Neural crest cell (in vitro differentiated cells): ENCODE results near the gene NEU1. TPM values are rescaled to one million over a fixed set of nuclear protein-coding genes. Genes with fewer than 3 reads are reported as not detected.

ENCODE experiments used
- DNase-seq: peaks from one replicate; pipeline ENCODE4 v3.0.0; 2021; ENCODE audit warnings: low read depth, mixed read lengths, low spot score
- H3K27ac Mint-ChIP-seq: one replicate; pipeline ENCODE4 v1.8.0; 2021; ENCODE audit warnings: mild to moderate bottlenecking, mixed read lengths; ENCODE audit not compliant: unreplicated experiment
- H3K27me3 Mint-ChIP-seq: 2 replicates; pipeline ENCODE4 v1.8.0; 2021; ENCODE audit warnings: low read depth, mild to moderate bottlenecking, mixed read lengths
- H3K36me3 Mint-ChIP-seq: 2 replicates; pipeline ENCODE4 v1.8.0; 2021; ENCODE audit warnings: low read depth, mild to moderate bottlenecking, mixed read lengths
- H3K4me1 Mint-ChIP-seq: 2 replicates; pipeline ENCODE4 v1.8.0; 2021; ENCODE audit warnings: mixed read lengths
- H3K4me3 Mint-ChIP-seq: one replicate; pipeline ENCODE4 v1.8.0; 2021; ENCODE audit warnings: mild to moderate bottlenecking, mixed read lengths
- H3K9me3 Mint-ChIP-seq: 2 replicates; pipeline ENCODE4 v1.8.0; 2021; ENCODE audit warnings: mixed read lengths
- total RNA-seq: library from RNA; stranded (reverse); gene quantifications from 2 replicates; pipeline ENCODE4 v1.2.1, GENCODE V29; 2021
- TF ChIP-seq, protein P1 (sequence below): fragments of 200-600 bp; sonication (generic); conservative IDR thresholded peaks from 2 replicates; pipeline ENCODE4 v1.5.0; 2021; ENCODE audit warnings: antibody characterized with exemption, mild to moderate bottlenecking

The NEU1 gene
- total RNA-seq, 1 donor from 2014 or later, result 49.9 TPM

- Mint-ChIP-seq H3K9me3 (no peaks in the 10 kb centered on the region), H3K4me3 (peak overlapping the region; percentile 92), H3K4me1 (peaks cover 50% of the 10 kb centered on the region), H3K27ac (no peak overlapping the region), H3K36me3 (peaks cover 14% of the 10 kb centered on the region), H3K27me3 (peaks cover 10% of the 10 kb centered on the region)
- DNase-seq, result no peak
- TF ChIP-seq, protein P1, sequence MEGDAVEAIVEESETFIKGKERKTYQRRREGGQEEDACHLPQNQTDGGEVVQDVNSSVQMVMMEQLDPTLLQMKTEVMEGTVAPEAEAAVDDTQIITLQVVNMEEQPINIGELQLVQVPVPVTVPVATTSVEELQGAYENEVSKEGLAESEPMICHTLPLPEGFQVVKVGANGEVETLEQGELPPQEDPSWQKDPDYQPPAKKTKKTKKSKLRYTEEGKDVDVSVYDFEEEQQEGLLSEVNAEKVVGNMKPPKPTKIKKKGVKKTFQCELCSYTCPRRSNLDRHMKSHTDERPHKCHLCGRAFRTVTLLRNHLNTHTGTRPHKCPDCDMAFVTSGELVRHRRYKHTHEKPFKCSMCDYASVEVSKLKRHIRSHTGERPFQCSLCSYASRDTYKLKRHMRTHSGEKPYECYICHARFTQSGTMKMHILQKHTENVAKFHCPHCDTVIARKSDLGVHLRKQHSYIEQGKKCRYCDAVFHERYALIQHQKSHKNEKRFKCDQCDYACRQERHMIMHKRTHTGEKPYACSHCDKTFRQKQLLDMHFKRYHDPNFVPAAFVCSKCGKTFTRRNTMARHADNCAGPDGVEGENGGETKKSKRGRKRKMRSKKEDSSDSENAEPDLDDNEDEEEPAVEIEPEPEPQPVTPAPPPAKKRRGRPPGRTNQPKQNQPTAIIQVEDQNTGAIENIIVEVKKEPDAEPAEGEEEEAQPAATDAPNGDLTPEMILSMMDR, result no peak
These were observed 31.0 kb downstream of the NEU1 start for GRCh38 chr6:31831350-31832215.

- TF ChIP-seq, protein P1, result no peak
- DNase-seq, result no peak
- peaks cover 8% of the 10 kb centered on the region for H3K36me3 Mint-ChIP-seq
These were observed 31.7 kb downstream of the NEU1 start for GRCh38 chr6:31830886-31831335.

GRCh38 chr6:31829633-31830283 is 32.9 kb downstream of the NEU1 start:
- Mint-ChIP-seq H3K27ac (no peak overlapping the region), H3K4me1 (peaks cover 46% of the 10 kb centered on the region), H3K9me3 (no peaks in the 10 kb centered on the region), H3K36me3 (peaks cover 3% of the 10 kb centered on the region), H3K27me3 (peaks cover 10% of the 10 kb centered on the region), H3K4me3 (peak overlapping the region; percentile 92)
- TF ChIP-seq, protein P1, result peak; percentile 73
- no peak for DNase-seq

More at GRCh38 chr6:31830886-31831335, 31.7 kb downstream of the NEU1 start:
- Mint-ChIP-seq H3K4me3 (peak overlapping the region; percentile 92), H3K27ac (peak overlapping the region; percentile 50), H3K9me3 (no peaks in the 10 kb centered on the region), H3K4me1 (peaks cover 45% of the 10 kb centered on the region), H3K27me3 (peaks cover 10% of the 10 kb centered on the region)

GRCh38 chr6:31827286-31828079 is 35.1 kb downstream of the NEU1 start, which contains the start of gene HSPA1B:
HSPA1B (plus strand) TSS chr6:31827738; CDS start chr6:31827951, 213 bp downstream.
- DNase-seq, result peak; percentile 93
- H3K4me3 Mint-ChIP-seq, result peak within 1 kb of the TSS; percentile 86
- H3K27ac Mint-ChIP-seq, result peak within 1 kb of the TSS; percentile 70
- peaks cover 47% of the 10 kb centered on the region for H3K4me1 Mint-ChIP-seq
- no peaks in the 10 kb centered on the region for H3K9me3 Mint-ChIP-seq
- peaks cover 2% of the 10 kb centered on the region for H3K36me3 Mint-ChIP-seq
- TF ChIP-seq, protein P1, result no peak
- peaks cover 10% of the 10 kb centered on the region for H3K27me3 Mint-ChIP-seq

DNA sequence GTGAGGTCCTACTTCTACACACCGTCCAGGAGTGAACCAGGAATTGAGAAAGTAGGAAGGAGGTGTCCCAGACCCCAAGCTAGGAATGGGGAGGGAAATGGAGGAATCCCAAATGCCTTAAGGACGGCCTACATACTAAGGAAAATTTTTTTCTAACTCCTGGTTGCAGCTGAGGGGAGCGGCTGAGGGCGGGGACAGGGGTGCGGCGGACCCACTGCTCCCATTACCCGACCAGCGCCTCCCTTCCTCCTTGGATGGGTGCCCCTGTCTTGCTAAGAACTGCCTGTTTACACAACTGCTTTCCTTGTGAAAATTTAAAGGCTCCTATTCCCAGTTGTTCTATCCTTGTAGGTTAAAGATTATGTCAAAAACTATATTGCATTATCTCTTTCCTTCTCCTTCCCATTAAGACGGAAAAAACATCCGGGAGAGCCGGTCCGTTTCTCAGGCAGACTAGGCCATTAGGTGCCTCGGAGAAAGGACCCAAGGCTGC is 35.8 kb downstream of the NEU1 start:
- TF ChIP-seq, protein P1, result no peak
- H3K36me3 Mint-ChIP-seq, result peaks cover 2% of the 10 kb centered on the region
- peaks cover 53% of the 10 kb centered on the region for H3K4me1 Mint-ChIP-seq
- peaks cover 10% of the 10 kb centered on the region for H3K27me3 Mint-ChIP-seq
- DNase-seq, result no peak
- no peaks in the 10 kb centered on the region for H3K9me3 Mint-ChIP-seq
- peak overlapping the region; percentile 86 for H3K4me3 Mint-ChIP-seq
- peak overlapping the region; percentile 67 for H3K27ac Mint-ChIP-seq
